Stimulated activated naive CD8-positive, alpha-beta T cell treated with anti-CD3 and anti-CD28 coated beads, Interleukin-15, Interleukin-2, amounts not matched to agents 100 ng/mL and 50 ng/mL, for 24 hours (primary cell): ENCODE data around the gene TMPRSS3.

ENCODE experiments used
- H3K27ac Mint-ChIP-seq: one replicate; pipeline ENCODE4 v1.8.0; 2021; ENCODE audit warnings: mild to moderate bottlenecking, mixed read lengths
- H3K27me3 Mint-ChIP-seq: one replicate; pipeline ENCODE4 v1.8.0; 2021; ENCODE audit warnings: mixed read lengths
- H3K36me3 Mint-ChIP-seq: one replicate; pipeline ENCODE4 v1.8.0; 2021; ENCODE audit warnings: low read depth, mixed read lengths
- H3K4me1 Mint-ChIP-seq: one replicate; pipeline ENCODE4 v1.8.0; 2021; ENCODE audit warnings: low read depth, mixed read lengths
- H3K4me3 Mint-ChIP-seq: one replicate; pipeline ENCODE4 v1.8.0; 2021; ENCODE audit warnings: mild to moderate bottlenecking, mixed read lengths
- H3K9me3 Mint-ChIP-seq: one replicate; pipeline ENCODE4 v1.8.0; 2021; ENCODE audit warnings: mixed read lengths

TMPRSS3 gene

DNA sequence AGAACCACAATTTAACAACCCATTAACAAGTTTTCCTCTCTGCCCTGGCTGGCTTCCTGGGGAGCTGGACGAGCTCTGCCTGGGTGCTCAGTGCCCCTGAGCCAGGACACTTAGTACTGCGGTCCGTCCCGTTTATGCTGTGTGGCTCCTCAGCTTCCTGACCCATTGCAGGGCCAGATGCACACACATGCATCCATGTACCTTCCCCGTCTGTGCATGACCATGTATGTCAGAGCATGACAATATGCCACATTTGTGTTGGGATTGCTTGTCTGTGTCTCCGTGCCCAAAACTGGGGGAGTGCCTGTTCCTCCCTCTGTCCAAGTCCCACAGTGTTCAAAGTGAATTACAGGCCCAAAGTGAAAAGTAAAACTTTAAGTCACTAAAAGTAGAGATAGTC is 71.0 kb downstream of the TMPRSS3 start:
- Mint-ChIP-seq H3K4me1 (no peaks in the 10 kb centered on the region), H3K27me3 (peaks cover 9% of the 10 kb centered on the region), H3K9me3 (no peaks in the 10 kb centered on the region), H3K4me3 (no peak overlapping the region), H3K27ac (no peak overlapping the region), H3K36me3 (no peaks in the 10 kb centered on the region)
